GM12878 (cell line): Measurements from ENCODE around the gene SF1. TPM values are rescaled to one million over a fixed set of nuclear protein-coding genes. Genes with fewer than 3 reads are reported as not detected.

Source experiments
- ATAC-seq: fragments of 200-7000 bp; cut with Tn5 transposase; 3 replicates; pipeline ENCODE4 v1.9.1; 2020; ENCODE audit warnings: mild to moderate bottlenecking, moderate library complexity
- BruUV-seq: library from RNA; stranded (reverse); fragments of 400-500 nt; replicated peaks from 2 replicates; lab custom pipeline; 2021; lab: Mats Ljungman, UMichigan
- CTCF ChIA-PET: fragments of 300-600 bp; sonication (Branson Sonifier 250); formaldehyde crosslinking; extraction: SDS; loops from one replicate; lab custom pipeline; 2021; ENCODE audit warnings: inconsistent platforms; lab: Yijun Ruan, JAX
- POLR2A ChIA-PET: fragments of 350-600 bp; formaldehyde crosslinking; extraction: SDS; loops from one replicate; lab custom pipeline; 2021; ENCODE audit warnings: inconsistent platforms; lab: Charles Lee
- RAD21 ChIA-PET: fragments of 300-600 bp; sonication (Branson Sonifier 250); formaldehyde crosslinking; loops from one replicate; lab custom pipeline; 2023; ENCODE audit warnings: antibody characterized with exemption; ENCODE audit not compliant: unreplicated experiment; lab: Charles Lee
- SMC1A ChIA-PET: fragments of 300-600 bp; sonication (Branson Sonifier 250); formaldehyde crosslinking; loops from one replicate; lab custom pipeline; 2023; ENCODE audit not compliant: unreplicated experiment, uncharacterized antibody; lab: Charles Lee
- DNase-seq: peaks from one replicate; pipeline ENCODE4 v3.0.0-alpha.2; 2011; ENCODE audit warnings: low read depth, low spot score
- FAIRE-seq: peaks from 3 replicates; lab custom pipeline; 2011; peaks lifted over from hg19 to GRCh38; lab: Jason Lieb, UNC
- H2AFZ ChIP-seq: 2 replicates; pipeline ENCODE4 v1.6.0; 2011; ENCODE audit warnings: low read depth, low read length, control low read depth; ENCODE audit not compliant: control insufficient read depth
- H3K27ac ChIP-seq: 2 replicates; pipeline ENCODE4 v1.5.1; 2011; ENCODE audit warnings: control low read depth; ENCODE audit not compliant: control insufficient read depth, insufficient read depth
- H3K27me3 ChIP-seq, 2 experiments: replicated peaks in 1 of 2; 2 replicates each; pipeline versions ENCODE4 v1.6.0 to v1.6.1; 2011; ENCODE audit warnings: low read length in 1 of 2; ENCODE audit not compliant: control insufficient read depth in 2 of 2, insufficient read depth in 2 of 2
- H3K36me3 ChIP-seq, 2 experiments: 2 replicates each; pipeline ENCODE4 v1.5.1; 2011; ENCODE audit warnings: low read length in 1 of 2; ENCODE audit not compliant: control insufficient read depth in 2 of 2, insufficient read depth in 2 of 2
- H3K4me1 ChIP-seq: 2 replicates; pipeline ENCODE4 v1.6.1; 2011; ENCODE audit warnings: mild to moderate bottlenecking, low read length, moderate library complexity, mixed read lengths; ENCODE audit not compliant: control insufficient read depth, insufficient read depth
- H3K4me2 ChIP-seq: 2 replicates; pipeline ENCODE4 v1.6.0; 2011; ENCODE audit warnings: control low read depth; ENCODE audit not compliant: control insufficient read depth, insufficient read depth
- H3K4me3 ChIP-seq: fragments of 200-600 bp; sonication (generic); 2 replicates; pipeline ENCODE4 v1.5.1; 2016
- H3K79me2 ChIP-seq: 2 replicates; pipeline ENCODE4 v1.6.0; 2011; ENCODE audit warnings: low read length; ENCODE audit not compliant: control insufficient read depth, insufficient read depth
- H3K9ac ChIP-seq: 2 replicates; pipeline ENCODE4 v1.8.0; 2011; ENCODE audit warnings: low read length, control low read depth, mixed read lengths; ENCODE audit not compliant: control insufficient read depth, insufficient read depth
- H3K9me3 ChIP-seq: replicated peaks from 3 replicates; pipeline ENCODE4 v1.5.1; 2011; ENCODE audit warnings: mild to moderate bottlenecking, low read length; ENCODE audit not compliant: control insufficient read depth, insufficient read depth
- H4K20me1 ChIP-seq: 2 replicates; pipeline ENCODE4 v1.6.0; 2011; ENCODE audit not compliant: control insufficient read depth, insufficient read depth
- JUNB ChIP-seq: IDR thresholded peaks from 2 replicates; pipeline ENCODE4 v1.6.1; 2016; ENCODE audit warnings: antibody characterized with exemption, mild to moderate bottlenecking
- POLR2A ChIP-seq: IDR thresholded peaks from 2 replicates; pipeline ENCODE4 v1.6.1; 2011; ENCODE audit warnings: low read depth, mild to moderate bottlenecking, low read length
- POLR2AphosphoS5 ChIP-seq: IDR thresholded peaks from 2 replicates; pipeline ENCODE4 v1.6.1; 2011; ENCODE audit warnings: mild to moderate bottlenecking, low read length, inconsistent platforms
- POU2F2 ChIP-seq: IDR thresholded peaks from 3 replicates; pipeline ENCODE4 v1.6.1; 2011; ENCODE audit warnings: low read depth, mild to moderate bottlenecking, low read length, borderline replicate concordance
- SMARCA5 ChIP-seq: fragments of 450-650 bp; IDR thresholded peaks from 2 replicates; pipeline ENCODE4 v1.6.1; 2017; ENCODE audit warnings: mild to moderate bottlenecking
- ZBED1 ChIP-seq: IDR thresholded peaks from 2 replicates; pipeline ENCODE4 v1.6.1; 2016; ENCODE audit warnings: borderline replicate concordance
- ZSCAN29 ChIP-seq: fragments of 450-650 bp; IDR thresholded peaks from 2 replicates; pipeline ENCODE4 v1.6.1; 2017; ENCODE audit warnings: mild to moderate bottlenecking, moderate library complexity
- WGBS: methylation state at CpG from one replicate; pipeline ENCODE4 v1.1.6; 2016; ENCODE audit warnings: low lambda C conversion rate; ENCODE audit not compliant: insufficient replicate concordance, insufficient coverage; ENCODE audit errors: missing lambda C conversion rate; 5-methylcytosine and 5-hydroxymethylcytosine counted together
- in situ Hi-C: fragments of 300-500 bp; cut with MboI; formaldehyde crosslinking; loops from 9 replicates; pipeline ENCODE4 v1.14.3; 2018; ENCODE audit warnings: mixed read lengths
- intact Hi-C: fragments of 100-400 bp; cut with micrococcal nuclease; formaldehyde crosslinking; loops from one replicate; pipeline ENCODE4 v1.14.2; 2022; ENCODE audit not compliant: unreplicated experiment
- polyA plus RNA-seq, 11 experiments: library from polyadenylated mRNA; depleted of rRNA in 4 of 11; unstranded in 6 of 11; stranded (reverse) in 5 of 11; fragments of >200 nt; fragmentation: Nextera tagmentation in 4 of 11; fragmentation: Illumina TruSeq in 1 of 11; extraction: Ambion mirVana in 4 of 11; extraction: Trizol in 1 of 11; gene quantifications; 1 replicate in 1 of 11; 2 replicates in 10 of 11; pipeline versions ENCODE4 v1.2.1 to v1.2.3, GENCODE V29; 2011 to 2016; ENCODE audit warnings: inconsistent platforms in 2 of 11, missing spikeins in 2 of 11, low read depth in 1 of 11
- total RNA-seq, 4 experiments: library from RNA; depleted of rRNA in 3 of 4; stranded (reverse); fragments of >200 nt in 3 of 4; fragmentation: Illumina TruSeq in 1 of 4; extraction: Trizol in 1 of 4; gene quantifications; 2 replicates each; pipeline versions ENCODE4 v1.2.1 to v1.2.3, GENCODE V29; 2013 to 2021

The SF1 gene
- total and polyA plus RNA-seq, 10 of the 15 experiments (the other 5 are each of a cell fraction or from before 2014, with no cell fraction given): 13.6 to 337 (median 103) TPM

- RAD21 ChIA-PET: no interaction called here
- no peak for DNase-seq
- Histone ChIP-seq H3K4me3 (no peak overlapping the region), H3K9me3 (no peaks in the 10 kb centered on the region), H3K4me1 (peaks cover 17% of the 10 kb centered on the region), H3K79me2 (no peaks in the 10 kb centered on the region; the same call in 1 of the 2 replicates), H3K27ac (no peak overlapping the region), H4K20me1 (peaks cover 13% of the 10 kb centered on the region), H3K36me3 (peaks cover 18 to 24% of the 10 kb centered on the region in 2 experiments), H3K27me3 (no peaks in the 10 kb centered on the region), H3K4me2 (no peak overlapping the region), H3K9ac (no peak overlapping the region), H2AFZ (no peak overlapping the region)
- CTCF ChIA-PET: interaction anchor here (1.0 to 1.6 kb wide), 2 partner anchors 10 to 13 kb away, joined by 4 to 5 read pairs; no protein-coding TSS in a partner anchor
- peak; percentile 11 for ATAC-seq
- peak; percentile 82 for TF ChIP-seq POLR2A
- TF ChIP-seq POLR2AphosphoS5: peak; percentile 85
- TF ChIP-seq ZBED1: peak; percentile 19; the same call in 1 of the 2 replicates
- no peak for TF ChIP-seq JUNB
- peak; percentile 51; the same call in 1 of the 3 replicates for TF ChIP-seq POU2F2
- TF ChIP-seq ZSCAN29: no peak
- POLR2A ChIA-PET: interaction anchor here (1.0 kb wide), 1 partner anchor 9 kb away, joined by 3 read pairs; no protein-coding TSS in a partner anchor
- WGBS: 45% methylated on average over 4 of the region's 5 CpGs
- intact Hi-C loops: no loop called here
- FAIRE-seq: no peak
- BruUV-seq: TSS peak; percentile 23
- SMC1A ChIA-PET: interaction anchor here (1.6 to 2.9 kb wide), 3 partner anchors 10 to 18 kb away, joined by 3 to 18 read pairs (median 11); partner anchors contain the start of gene RASGRP2
- in situ Hi-C loops: no loop called here
These were observed 16.1 kb downstream of the SF1 start for GRCh38 chr11:64762277-64762673.

DNA sequence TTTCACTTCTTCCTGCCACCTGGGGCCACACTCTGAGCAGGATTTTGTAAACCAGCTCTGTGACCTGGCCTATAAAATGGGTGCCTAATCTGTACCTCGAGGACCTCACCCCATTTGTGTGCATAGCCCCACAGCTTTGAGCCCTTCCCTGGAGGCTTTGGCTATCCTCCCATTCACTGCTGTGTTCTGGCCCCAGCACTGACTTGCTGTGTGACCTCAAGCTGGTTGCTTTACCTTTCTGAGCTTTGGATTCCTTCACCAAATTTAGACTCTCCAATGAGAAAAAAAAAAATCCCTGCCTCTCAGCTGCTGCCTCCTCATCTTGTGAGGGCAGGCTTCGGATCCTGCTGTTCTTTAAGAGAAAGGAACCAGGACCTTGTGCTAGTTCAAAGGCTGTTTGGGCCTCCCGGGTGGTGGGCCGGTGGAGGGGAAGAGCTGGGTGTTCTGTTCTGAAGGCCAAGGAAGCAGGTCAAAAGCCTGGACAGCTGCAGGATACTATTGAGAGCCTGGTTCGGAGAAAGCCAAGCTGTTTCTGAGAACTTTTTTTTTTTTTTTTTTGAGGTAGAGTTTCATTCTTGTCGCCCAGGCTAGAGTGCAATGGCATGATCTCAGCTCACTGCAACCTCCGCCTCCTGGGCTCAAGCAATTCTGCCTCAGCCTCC is 17.5 kb downstream of the SF1 start:
- CTCF ChIA-PET: interaction anchor here (0.7 to 1.5 kb wide), 5 partner anchors 10 to 110 kb away, joined by 3 to 8 read pairs (median 4); no protein-coding TSS in a partner anchor
- no peak for DNase-seq

More for the DNA sequence above, 17.5 kb downstream of the SF1 start:
- no peak overlapping the region for H3K9ac ChIP-seq
- 58% methylated on average over 6 of the region's 7 CpGs for WGBS
- intact Hi-C loops: no loop called here
- H3K36me3 ChIP-seq: peaks cover 15% of the 10 kb centered on the region in 2 experiments; a peak in 3 of 4 replicates
- no peak overlapping the region for H2AFZ ChIP-seq
- H3K27ac ChIP-seq: no peak overlapping the region
- SMC1A ChIA-PET: interaction anchor here (1.2 to 1.7 kb wide), 2 partner anchors 10 to 15 kb away, joined by 4 to 5 read pairs; no protein-coding TSS in a partner anchor
- TF ChIP-seq POLR2A (peak; percentile 38; the same call in 1 of the 2 replicates), SMARCA5 (no peak)
- no TSS peak for BruUV-seq
- no peaks in the 10 kb centered on the region for H3K27me3 ChIP-seq
- H3K4me2 ChIP-seq: no peak overlapping the region
- in situ Hi-C loops: no loop called here
- H3K4me1 ChIP-seq: peaks cover 17% of the 10 kb centered on the region
- H3K79me2 ChIP-seq: no peaks in the 10 kb centered on the region
- FAIRE-seq: no peak
- no peaks in the 10 kb centered on the region for H3K9me3 ChIP-seq
- ATAC-seq: no peak
- RAD21 ChIA-PET: interaction anchor here (0.6 kb wide), 1 partner anchor 16 kb away, joined by 4 read pairs; no protein-coding TSS in a partner anchor
- H4K20me1 ChIP-seq: peaks cover 9% of the 10 kb centered on the region
- H3K4me3 ChIP-seq: no peak overlapping the region
- POLR2A ChIA-PET: interaction anchor here (0.6 to 1.8 kb wide), 5 partner anchors 11 to 1960 kb away, joined by 3 to 6 read pairs (median 4); no protein-coding TSS in a partner anchor
